GM21576 (cell line): ENCODE measurements around the gene ISYNA1.

Source experiments
- ATAC-seq: cut with Tn5 transposase; IDR thresholded peaks from one replicate; pipeline ENCODE4 v1.9.1; 2021; ENCODE audit warnings: mild to moderate bottlenecking, moderate library complexity; ENCODE audit not compliant: unreplicated experiment

The ISYNA1 gene

DNA sequence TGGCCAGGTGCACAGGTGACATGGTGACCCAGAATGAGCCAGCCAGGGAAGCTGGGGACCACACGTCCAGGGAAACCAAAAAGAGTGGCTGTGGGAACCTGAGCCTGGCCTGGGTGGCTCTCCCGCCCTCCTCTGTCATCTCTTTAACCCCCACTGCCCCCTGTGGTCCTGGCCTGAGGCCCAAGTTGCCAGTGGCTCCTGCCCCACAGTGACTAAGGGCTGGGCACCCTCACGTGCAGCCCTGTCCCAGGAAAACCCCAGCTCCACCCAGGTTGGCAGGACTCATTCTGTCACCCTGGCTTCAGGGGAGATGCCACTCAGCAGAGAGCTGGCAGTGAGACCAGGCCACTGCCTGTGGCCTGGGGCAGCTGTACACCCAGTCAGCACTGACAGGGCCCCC is 30.6 kb upstream of the ISYNA1 start:
- no peak for ATAC-seq

DNA sequence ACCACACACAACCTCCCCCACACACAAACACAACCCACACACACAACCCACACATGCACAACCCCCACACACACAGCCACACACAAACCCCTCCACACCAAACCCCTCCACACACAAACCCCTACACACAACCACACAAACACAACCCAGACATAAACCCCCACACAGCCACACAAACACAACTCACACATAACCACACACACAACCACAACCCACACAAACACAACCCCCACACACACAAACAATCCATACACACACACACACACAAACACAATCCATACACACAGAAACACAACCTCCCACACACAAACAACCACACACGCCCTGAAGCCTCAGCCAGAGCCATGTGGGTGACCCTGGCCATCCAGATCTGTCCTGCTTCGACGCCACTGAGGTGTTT is 30.0 kb upstream of the ISYNA1 start:
- ATAC-seq = no peak

DNA sequence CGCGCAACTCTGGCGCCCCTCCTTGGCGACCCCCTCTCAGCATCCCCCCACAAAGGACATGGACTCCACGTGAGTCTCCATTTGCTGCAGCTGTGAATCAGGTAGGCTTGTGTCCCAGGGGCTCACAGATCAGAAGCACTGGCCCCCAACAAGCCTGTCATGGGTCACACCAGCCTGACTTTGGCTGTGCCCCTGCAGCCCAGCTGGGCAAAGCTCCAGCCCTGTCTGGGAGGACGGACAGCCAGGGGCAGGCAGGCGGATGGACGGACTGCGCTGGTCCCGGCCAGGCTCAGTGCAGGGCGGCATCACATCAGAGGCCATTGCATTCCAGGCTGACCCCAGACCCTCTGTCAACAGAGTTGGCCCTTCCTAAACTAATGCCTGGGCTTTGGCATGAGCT is 28.4 kb upstream of the ISYNA1 start:
- no peak for ATAC-seq

DNA sequence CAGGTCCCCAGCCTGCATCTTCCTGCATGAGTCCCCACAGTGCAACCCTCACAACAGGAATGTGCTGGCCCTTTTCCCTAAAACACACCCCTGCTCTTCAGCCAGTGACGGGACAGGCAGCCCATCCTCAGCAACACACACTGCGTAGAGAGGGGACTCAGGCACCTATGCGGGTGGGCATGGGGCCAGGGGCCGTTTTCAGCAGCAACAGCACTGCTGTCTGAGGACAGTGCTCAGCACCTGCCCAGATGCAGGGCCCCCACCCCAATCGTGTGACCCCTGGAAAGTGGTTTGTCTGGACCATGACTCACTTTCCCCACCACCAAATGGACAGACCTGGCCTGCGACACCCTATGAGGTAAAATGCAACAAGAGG is 28.0 kb upstream of the ISYNA1 start:
- no peak for ATAC-seq

DNA sequence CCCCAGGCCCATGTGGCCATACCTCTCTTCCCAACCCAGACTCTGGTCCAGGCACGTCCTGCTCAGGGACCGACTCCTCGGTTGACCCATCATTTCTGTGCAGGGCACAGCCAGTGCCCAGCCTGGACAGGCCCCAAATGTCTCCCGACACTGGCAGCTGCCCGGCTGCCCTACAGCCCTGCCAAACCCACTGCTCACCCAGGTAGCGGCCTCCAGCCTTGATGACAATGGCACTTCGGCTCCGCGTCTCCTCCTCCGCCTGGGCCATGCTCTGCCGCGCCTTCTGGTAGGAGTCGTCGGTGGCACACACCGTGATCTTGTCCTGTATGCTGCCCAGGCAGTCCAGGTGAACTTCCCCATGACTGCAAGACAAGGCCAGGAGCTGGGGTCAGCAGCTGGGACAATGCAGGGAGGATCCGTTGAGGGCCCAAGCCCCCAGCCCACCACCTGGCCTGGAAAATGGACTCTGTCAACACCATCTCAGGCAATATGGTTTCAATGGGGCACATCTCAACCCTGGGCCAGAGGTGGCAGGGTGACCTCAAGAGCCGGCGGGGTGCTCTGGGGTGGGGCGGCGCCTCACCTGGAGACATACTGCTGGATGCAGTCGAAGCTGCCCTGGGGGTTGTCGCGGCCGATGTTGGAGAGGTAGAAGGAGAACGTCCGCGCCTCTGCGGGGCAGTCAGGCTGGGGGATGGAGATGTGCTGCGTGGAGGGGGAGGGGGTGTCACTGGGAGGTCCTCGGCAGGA is 27.5 kb upstream of the ISYNA1 start:
- ATAC-seq = no peak

DNA sequence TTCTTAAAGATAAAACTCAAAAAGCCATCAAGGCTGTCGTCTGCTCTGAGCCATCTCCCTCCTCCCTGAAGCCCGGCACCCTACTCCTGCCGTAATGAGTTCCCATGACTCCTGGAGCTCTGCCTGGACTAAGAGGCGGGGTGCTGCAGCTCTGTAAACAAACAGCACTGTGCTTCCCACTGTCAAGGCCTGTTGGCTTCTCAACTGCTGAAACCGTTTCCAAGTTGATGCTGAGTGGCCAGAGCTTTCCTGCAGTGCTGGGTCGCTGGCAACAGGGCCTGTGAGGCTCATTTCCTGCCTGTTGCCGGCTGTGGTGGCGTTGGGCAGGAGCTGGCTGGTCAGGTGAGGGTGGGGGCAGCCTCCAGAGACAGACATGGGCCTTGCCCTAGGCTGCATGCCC is 26.7 kb upstream of the ISYNA1 start:
- ATAC-seq = no peak

DNA sequence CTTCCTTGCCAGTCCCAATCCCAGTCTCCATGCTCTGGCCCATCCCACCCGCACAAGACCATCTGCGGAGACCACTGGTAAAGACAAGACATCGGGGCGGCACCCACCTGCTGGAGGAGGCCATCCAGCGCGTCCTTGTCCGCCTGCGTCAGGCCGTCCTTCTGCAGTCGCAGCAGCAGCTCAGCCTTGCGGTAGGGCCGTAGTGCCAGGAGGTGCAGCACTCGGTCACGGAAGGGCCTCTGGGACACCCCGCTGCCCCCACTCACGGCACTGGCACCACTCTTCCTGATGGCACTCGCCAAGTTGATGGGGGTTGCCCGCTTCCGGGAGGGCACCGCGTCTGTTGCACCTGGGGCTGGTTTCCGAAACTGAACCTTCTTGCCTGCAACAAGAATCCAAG is 23.5 kb upstream of the ISYNA1 start:
- no peak for ATAC-seq

DNA sequence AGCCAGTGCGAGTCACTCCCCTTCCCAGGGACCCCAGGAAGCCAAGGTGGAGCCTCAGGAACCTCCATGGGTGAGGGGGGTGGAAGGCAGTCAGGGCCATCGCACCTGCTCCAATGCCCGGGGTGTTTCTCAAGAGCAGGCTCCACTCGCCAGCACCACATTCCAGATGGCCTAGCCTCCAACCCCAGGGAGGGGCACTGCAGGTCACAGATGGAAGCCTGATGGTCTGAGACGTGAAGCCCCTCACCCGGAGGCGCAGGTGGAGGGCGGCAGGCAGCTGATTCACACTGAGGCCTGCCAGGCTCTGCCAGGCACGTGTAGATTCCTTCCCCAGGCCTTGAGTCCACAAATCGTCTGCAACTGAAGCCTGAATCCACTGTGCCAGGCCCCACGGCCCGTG is 23.0 kb upstream of the ISYNA1 start:
- ATAC-seq = no peak

DNA sequence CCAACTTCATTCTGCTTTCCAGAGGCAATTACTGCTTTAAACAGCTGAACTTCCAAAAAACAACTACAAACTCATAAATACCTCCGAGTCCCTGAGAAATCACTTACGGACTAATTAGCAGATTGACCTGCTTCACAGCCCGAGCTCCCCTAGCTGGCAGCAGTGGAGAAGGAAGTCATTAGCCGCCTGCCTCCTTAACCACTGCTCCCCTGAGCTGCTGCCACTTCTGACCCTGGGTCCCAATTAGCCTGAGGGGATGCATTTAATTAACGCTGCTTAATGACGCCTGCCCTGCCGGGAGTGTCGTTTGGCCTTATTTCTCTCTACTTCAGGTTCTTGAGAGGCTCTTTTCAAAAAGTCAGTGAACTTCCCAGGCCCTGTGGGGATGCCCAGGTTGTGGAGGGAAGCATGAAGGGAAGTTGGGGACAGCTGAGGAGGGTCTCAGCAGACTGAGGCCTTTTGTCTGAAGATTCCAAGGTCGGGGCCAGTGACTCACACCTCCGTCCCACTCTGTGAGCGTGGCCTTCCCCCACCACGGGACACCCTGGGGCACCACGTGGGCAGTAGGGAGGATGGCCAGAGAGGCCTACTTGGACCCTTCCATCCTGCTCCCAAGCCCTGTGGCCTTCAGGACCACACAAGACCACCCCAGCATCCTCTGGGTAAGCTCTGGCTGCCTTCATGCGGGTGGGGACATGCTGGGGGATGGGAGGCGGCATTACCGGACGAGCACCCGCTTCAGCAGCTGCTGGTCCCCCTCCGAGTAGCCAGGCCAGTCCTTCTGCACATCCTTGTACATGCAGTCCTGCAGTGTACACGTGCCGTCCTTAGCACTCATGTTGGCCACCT is 19.8 kb upstream of the ISYNA1 start:
- ATAC-seq = no peak

DNA sequence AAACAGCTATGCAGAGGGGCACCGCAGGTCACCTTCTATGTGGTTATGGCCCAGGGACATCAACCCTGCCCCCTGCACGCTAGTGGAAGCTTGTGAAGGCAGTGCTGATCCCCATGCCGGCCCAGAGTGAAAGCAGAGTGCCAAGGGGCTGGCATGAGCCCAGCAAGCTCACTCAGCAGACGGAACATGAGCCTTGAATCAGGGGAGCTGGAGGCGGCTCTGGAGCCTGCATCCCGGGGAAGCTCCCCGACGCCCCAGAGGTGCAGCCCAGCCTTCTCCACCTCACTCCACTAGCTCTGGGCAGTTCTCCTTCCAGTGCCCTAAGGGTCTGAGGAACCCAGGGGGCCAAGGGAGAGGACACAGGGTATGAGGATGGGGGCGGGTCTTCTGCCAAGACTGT is 19.0 kb upstream of the ISYNA1 start:
- ATAC-seq = no peak

DNA sequence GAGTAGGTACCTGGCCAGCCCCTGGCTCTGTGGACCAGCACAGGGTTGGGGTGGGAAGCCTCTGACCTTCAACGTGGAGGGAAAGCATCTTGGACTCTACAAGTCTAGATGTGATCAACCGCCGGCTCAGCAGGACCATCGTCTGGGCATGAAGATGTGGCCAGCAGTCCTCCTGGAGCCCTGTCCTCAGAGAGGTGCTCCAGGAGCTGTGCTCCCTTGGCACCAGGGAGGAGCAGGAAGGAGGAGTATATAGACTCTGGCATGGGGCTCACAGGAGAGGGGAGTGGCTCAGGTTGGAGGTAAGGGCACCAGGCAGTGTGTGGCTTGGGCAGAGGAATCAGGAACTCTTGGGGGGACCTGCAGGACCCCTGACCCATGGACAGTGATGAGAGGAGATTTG is 18.3 kb upstream of the ISYNA1 start:
- no peak for ATAC-seq

DNA sequence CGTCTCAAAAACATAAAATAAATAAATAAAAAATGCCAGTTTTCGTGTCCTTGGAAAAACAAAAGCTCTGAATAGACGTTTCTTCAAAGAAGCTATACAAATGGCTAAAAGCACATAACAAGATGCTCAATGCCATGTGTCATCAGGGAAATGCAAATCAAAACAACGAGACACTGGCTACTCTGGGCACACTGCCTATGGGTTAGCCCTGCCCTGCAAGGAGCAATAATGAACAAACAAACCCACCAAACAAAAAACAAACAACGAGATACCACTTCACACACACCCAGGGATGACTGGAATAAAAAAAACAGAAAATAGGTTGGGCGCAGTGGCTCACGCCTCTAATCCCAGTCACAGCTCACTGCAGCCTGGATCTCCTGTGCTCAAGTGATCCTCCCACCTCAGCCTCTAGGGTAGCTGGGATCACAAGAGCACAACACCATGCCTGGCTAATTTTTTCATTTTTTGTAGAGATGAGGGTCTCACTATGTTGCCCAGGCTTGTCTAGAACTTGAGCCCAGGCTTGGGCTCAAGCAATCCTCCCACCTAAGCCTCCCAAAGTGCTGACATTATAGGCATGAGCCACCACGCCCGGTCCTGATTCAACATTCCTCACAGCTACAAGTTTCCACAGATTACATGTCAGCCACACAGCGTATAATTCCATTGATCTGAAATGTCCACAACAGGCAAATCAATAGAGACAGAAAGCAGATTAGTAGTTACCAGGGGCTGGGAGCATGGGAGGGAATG is 15.5 kb upstream of the ISYNA1 start:
- no peak for ATAC-seq

DNA sequence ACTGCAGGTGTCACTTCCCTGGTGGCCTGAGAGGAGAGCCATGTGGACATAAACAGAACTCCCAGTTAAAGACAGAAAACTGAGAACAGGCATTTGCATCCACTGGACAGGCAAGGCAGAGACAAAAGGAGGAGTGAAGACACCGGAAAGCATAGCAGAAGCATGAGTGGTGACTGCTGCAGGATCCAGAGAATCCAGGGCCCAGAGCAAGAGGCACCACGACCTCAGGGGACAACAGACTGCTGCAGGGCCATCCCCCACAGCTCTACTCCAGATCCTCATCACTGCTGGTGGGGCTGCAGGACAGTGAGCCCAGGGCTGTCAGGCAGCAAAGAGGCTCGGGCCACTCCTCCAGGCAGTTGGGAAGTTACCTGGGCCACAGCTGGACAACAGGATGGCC is 14.5 kb upstream of the ISYNA1 start:
- ATAC-seq = no peak

DNA sequence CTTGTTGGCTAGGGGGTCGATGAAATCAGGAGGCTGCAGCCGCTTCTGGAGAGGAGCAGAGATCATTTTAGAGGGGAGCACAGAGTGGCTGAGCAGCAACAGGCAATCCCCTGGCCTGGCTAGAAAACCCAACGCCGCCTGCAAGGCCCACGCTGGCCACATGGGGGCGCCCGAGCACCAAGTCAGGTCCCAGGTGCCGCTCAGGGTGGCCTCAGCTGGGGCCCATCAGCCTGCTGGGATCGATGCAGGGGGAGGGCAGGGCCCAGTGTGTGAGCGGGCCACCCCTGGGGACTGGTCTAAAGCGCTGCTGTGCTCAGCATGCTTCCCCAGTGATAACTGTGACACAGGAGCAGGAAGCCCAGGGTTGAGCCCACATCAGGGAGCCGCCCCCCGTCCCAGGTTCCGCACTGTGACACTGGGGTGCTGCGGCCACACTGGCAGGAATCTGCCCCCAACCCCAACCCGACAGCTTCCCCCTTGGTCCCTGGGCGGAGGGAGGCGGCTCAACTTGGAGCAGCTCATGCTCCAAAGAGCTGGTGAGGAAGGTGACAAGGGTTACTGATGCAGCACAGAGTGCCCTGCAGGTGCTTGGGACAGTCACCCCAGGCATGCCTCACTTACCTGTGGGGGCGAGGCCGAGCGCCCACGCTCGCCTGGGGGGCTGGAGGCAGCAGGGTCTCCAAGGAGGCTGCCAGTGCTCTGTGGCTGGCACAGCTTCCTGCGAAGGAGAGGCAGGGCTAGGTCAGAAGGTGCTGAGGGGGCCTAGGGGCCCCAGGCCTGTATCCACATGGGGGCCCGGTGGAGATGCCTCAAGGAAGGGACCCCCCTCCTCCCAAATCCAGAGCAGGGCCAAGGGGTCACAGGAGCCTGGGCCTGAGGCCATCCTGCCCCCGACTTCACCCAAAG is 13.3 kb upstream of the ISYNA1 start:
- ATAC-seq = no peak

DNA sequence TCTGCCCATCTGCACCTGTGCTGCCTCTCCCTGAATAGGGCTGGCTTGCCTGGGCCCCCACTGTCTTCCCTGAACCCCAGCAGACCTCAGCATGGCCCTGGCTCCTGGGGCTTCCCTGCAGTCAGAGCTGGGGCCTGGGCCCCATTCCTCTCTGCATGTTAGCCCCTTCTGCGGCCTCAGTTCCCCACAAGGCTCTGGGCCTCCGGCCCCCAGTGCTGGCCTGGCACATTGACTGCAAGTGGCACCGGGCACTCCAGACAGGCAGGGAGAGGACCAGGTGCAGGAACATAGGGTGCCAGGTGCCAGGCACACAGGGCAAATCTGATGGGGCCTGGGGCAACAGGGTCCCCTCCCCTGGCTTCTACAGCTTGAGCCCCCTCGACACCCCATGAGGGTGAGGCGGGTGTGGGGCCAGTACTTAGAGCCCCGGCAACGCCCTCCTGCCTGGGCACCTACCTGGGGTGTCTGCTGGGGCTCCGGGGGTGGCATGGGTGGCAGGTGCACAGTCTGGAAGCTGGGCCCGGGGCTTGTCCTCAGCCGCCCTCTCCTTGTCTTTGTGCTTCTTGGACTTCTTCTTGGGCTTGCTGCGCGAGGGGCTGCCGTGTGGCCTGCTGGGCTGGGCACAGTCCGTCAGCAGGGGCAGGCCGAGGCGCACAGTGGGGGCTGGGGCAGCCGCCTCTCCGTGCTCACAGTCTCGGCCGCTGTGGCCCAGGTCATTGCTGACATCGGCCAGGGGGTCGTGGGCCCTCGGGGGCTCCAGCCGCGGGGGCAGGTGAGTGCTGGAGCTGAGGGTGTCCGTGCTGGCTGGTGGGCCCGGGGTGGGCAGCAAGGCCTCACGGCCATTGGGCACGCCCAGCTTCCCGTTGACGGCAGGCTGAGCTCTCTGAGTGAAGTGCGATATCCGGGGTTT is 12.3 kb upstream of the ISYNA1 start:
- no peak for ATAC-seq

DNA sequence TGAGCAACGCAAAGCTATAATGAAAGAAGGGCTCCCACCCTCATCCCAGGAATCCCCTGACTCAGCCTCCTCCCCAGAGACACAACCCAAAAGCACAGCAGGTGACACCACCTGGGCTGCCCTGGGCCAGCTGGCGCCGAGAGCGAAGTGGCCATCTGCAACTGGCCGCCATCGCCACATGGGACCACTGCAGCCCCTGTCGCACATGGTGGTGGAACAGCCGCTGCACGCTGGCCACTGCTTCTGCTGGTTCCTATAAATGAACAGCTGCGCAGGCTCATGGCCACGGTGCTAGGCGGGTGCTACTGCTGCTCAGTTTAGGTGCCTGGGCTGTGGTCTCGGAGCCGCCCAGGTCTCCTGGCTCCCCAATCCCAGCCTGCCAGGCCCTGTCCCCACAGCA is 11.6 kb upstream of the ISYNA1 start:
- no peak for ATAC-seq

DNA sequence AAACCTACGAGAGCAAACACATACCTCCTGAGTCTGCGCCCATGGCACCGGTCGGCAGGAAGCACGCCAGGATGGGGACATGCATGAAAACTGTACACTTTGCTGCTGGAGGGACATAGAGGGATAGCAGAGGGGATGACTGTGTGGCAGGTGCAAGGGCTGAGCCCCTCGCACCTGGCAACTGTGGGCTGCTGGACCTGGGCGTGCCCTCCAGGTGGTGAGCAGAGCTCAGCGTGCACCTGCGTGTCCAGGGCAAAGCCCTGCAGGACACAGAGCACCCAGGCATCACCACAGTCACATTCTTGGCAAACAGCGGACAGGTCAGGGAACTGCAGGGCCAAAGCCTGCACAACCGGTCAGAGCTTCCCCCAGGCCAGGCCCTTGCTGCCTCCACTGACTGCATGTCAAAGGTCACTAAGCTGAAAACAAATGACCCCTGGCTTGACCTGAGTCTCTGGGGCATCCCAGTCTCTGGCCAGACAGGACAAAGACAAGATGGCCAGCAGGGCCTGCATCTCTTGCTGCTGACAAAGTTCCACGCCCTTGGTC is 9.0 kb upstream of the ISYNA1 start:
- ATAC-seq = no peak

DNA sequence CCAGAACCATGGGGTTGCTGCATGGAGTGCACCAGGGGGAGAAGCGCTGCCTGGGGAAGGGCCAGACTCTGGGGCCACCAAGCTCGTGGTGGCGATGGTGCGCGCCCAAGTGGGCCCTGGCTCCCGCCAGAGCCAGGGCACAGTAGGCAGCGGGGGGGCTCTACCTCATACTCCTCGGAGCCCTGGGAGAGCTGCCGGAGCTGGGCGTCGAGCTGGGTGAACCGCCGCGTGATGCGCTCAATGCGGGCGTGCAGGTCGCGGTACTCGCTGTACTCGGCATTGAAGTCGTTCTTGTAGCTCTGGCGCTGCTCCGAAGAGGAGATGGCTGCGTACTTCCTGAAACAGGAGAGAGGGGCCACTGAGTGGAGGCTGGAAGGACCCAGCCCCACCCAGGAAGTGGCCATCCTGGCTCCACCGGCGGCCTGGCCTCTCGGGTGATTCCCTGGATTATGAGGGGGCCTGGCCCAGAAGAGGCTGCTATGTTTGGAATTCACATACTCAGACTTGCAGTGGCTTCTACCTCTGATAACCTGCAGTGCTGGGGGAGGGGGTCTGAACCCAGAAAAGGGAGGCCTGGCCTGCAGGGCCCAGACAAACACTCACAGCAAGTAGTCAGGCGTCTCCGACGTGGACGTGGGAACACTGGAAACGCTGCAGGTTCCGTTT is 8.3 kb upstream of the ISYNA1 start:
- no peak for ATAC-seq
